Heart left ventricle (tissue), 16 donors: ENCODE measurements around the gene UBE2Q2. TPM values are rescaled to one million over a fixed set of nuclear protein-coding genes. Genes with fewer than 3 reads are reported as not detected.

Experiments used
- ATAC-seq, 4 donors: fragments of 200-7000 bp; cut with Tn5 transposase; one replicate each; pipeline ENCODE4 v1.9.1; 2020 to 2022; ENCODE audit warnings: moderate library complexity in 4 of 4, mild to moderate bottlenecking in 3 of 4, moderate number of reproducible peaks in 1 of 4
- DNase-seq, 5 donors: peaks; one replicate each; pipeline ENCODE4 v3.0.0-alpha.2; 2020
- H3K27ac ChIP-seq, 12 donors: fragments of 200-600 bp; sonication (generic) in 4 of 12; one replicate each; pipeline versions ENCODE4 v1.5.0 to v1.8.0; 2016 to 2022; ENCODE audit warnings: mild to moderate bottlenecking in 2 of 12
- H3K27me3 ChIP-seq, 9 donors: fragments of 200-600 bp; sonication (generic) in 2 of 9; one replicate each; pipeline versions ENCODE4 v1.5.1 to v1.8.0; 2016 to 2022; ENCODE audit warnings: mild to moderate bottlenecking in 3 of 9
- H3K36me3 ChIP-seq, 9 donors: fragments of 200-600 bp; sonication (generic) in 2 of 9; one replicate each; pipeline versions ENCODE4 v1.5.0 to v1.8.0; 2018 to 2022; ENCODE audit warnings: mild to moderate bottlenecking in 2 of 9
- H3K4me1 ChIP-seq, 12 donors: fragments of 200-600 bp; sonication (generic) in 4 of 12; one replicate each; pipeline versions ENCODE4 v1.5.0 to v1.8.0; 2016 to 2022; ENCODE audit warnings: mild to moderate bottlenecking in 3 of 12
- H3K4me3 ChIP-seq, 12 donors: fragments of 200-600 bp; sonication (generic) in 4 of 12; one replicate each; pipeline versions ENCODE4 v1.5.0 to v1.8.0; 2017 to 2022; ENCODE audit warnings: mild to moderate bottlenecking in 9 of 12, moderate library complexity in 4 of 12
- H3K9me3 ChIP-seq, 12 donors: fragments of 200-600 bp; sonication (generic) in 4 of 12; one replicate each; pipeline versions ENCODE4 v1.5.0 to v1.8.0; 2016 to 2022; ENCODE audit warnings: mild to moderate bottlenecking in 1 of 12
- POLR2A ChIP-seq, 2 donors: fragments of 450-650 bp; IDR thresholded peaks; one replicate each; pipeline ENCODE4 v1.6.1; 2017; ENCODE audit warnings: antibody characterized with exemption in 2 of 2, mild to moderate bottlenecking in 2 of 2, moderate library complexity in 2 of 2
- WGBS, 4 donors: extraction: QIAGEN DNeasy Blood & Tissue Kit in 2 of 4; methylation state at CpG; one replicate each; pipeline versions ENCODE4 v1.1.5 to v1.1.7; 2013 to 2018; 5-methylcytosine and 5-hydroxymethylcytosine counted together
- intact Hi-C, 10 donors: fragments of 100-400 bp; cut with DNase I; formaldehyde crosslinking; loops; one replicate each; pipeline versions ENCODE4 v1.11.1 to v1.14.2; 2022
- polyA plus RNA-seq, 2 donors: library from polyadenylated mRNA; stranded (reverse); fragments of 200-250 nt; gene quantifications; one replicate each; pipeline ENCODE4 v1.2.3, GENCODE V29; 2013
- total RNA-seq, 9 donors: library from RNA; depleted of rRNA in 2 of 9; stranded (reverse); fragments of >200 nt in 2 of 9; fragmentation: NEBNext Ultra II Directional in 3 of 9; extraction: Animal tissue kit (Norgen Biotek cat#: 25700) in 3 of 9; gene quantifications; one replicate each; pipeline versions ENCODE4 v1.1.0 to v1.2.4, GENCODE V29; 2016 to 2023
- TF ChIP-seq, protein P1 (sequence below), 12 donors: fragments of 200-600 bp; sonication (generic) in 4 of 12; IDR thresholded peaks; one replicate each; pipeline versions ENCODE4 v1.5.0 to v1.8.0; 2018 to 2022; ENCODE audit warnings: antibody characterized with exemption in 12 of 12, mild to moderate bottlenecking in 5 of 12
- donor health status: ischemic (EF 13 %, LVEDD 7.1; RV severe dilation, severe dysfunction).
- donor health status: healthy with polysubstance abuse.
- donor health status: DM: no; HTN: yes; CAD: no.
- donor health status: DM: no; HTN: no; CAD: no.
- donor health status: ischemic (EF 25% LVEDD 6.9; RV normal size, moderate dysfunction).
- donor health status: ischemic (EF 25% LVEDD 5.7; RV mildly dilated, moderate dysfunction).
- donor health status: healthy.
- donor health status: DM: yes; HTN: yes; CAD: no.
- donor health status: ischemic (EF 35%, LVEDD 5.7; RV mildly dilated, moderate dysfunction).
- donor health status: nonischemic (EF 11% LVEDD 7.7; RV severe dilation, severe dysfunction).
- donor health status: DM: yes; HTN: yes; CAD: no.
- donor health status: PGD.
- donor health status: ischemic (EF 29% LVEDD 5.4; RV normal size, mild dysfunction).
- donor health status: nonischemic (EF 23%, LVEDD 6.1; RV moderate dilation, normal function).

UBE2Q2 gene
- total and polyA plus RNA-seq, 11 donors, result 13.6 to 39.4 (median 28.4) TPM

DNA sequence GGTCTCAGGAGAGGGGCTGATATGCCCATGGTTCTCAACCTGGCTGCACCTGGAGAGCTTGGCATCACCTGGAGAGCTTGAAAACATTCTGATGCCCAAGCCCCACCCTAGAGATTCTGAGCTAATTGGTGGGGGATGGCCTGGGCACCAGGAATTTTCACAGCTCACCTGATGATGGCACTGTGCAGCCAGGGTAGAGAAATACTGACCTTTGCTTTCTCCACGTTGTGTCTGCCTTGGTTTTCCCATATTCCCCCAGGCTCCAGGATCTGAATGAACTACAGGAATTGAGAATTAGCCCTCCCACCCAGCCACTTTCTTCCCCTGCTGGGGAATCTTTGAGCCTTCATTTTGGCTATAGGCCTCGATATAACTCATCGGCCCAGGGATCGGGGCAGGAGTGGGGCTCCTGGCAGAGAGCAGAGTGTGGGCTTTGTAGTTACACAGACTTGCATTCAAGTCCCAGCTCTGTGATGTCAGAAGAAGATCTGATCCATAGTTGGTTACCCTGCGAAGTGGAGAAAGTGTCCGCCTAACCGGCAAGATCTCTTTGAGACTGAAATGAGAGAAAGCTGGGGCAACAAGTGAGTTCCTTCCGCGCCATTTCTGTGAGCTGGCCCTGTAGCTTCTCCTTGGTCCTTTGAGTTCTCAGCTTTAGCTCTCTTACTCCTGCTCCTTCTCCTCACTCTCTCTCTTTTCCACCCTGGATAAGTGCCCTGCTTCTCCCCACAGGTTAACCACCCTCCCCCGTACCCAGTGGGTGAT, 33.1 kb upstream of the UBE2Q2 start:
- WGBS, 4 donors, result 77 to 82% (median 79%) methylated on average over 10 of the region's 10 CpGs
- ATAC-seq (peak in 2 of 4 donors; percentile 61 to 65), DNase-seq (no peak)
- TF ChIP-seq, protein P1, sequence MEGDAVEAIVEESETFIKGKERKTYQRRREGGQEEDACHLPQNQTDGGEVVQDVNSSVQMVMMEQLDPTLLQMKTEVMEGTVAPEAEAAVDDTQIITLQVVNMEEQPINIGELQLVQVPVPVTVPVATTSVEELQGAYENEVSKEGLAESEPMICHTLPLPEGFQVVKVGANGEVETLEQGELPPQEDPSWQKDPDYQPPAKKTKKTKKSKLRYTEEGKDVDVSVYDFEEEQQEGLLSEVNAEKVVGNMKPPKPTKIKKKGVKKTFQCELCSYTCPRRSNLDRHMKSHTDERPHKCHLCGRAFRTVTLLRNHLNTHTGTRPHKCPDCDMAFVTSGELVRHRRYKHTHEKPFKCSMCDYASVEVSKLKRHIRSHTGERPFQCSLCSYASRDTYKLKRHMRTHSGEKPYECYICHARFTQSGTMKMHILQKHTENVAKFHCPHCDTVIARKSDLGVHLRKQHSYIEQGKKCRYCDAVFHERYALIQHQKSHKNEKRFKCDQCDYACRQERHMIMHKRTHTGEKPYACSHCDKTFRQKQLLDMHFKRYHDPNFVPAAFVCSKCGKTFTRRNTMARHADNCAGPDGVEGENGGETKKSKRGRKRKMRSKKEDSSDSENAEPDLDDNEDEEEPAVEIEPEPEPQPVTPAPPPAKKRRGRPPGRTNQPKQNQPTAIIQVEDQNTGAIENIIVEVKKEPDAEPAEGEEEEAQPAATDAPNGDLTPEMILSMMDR (IDR thresholded peaks at IDR 0.05), result peak in 10 of 12 donors; percentile 14 to 53 (median 32)
- no peak for TF ChIP-seq POLR2A (IDR thresholded peaks at IDR 0.05)
- H3K36me3 ChIP-seq, result no peaks in the 10 kb centered on the region
- H3K4me3 ChIP-seq, result no peak overlapping the region
- H3K27me3 ChIP-seq, result no peaks in the 10 kb centered on the region
- H3K27ac ChIP-seq, result no peak overlapping the region
- H3K4me1 ChIP-seq, result no peaks in the 10 kb centered on the region
- intact Hi-C loops, result loop anchor here (2.0 to 10.0 kb wide), 7 partner anchors 95 to 335 kb away; partner anchors contain the start of gene FBXO22 (in 2 of the 10)
- no peaks in the 10 kb centered on the region for H3K9me3 ChIP-seq

- no peaks in the 10 kb centered on the region for H3K9me3 ChIP-seq
- no peak overlapping the region for H3K4me3 ChIP-seq
- 90 to 99% (median 95%) methylated on average over 2 of the region's 2 CpGs for WGBS, 4 donors
- H3K4me1 ChIP-seq, result no peaks in the 10 kb centered on the region
- ATAC-seq (no peak), DNase-seq (no peak)
- intact Hi-C loops, result loop anchor here in 9 of 10 donors (2.0 to 10.0 kb wide), 6 partner anchors 94 to 334 kb away; partner anchors contain the start of gene FBXO22 (in 2 of the 9)
- no peaks in the 10 kb centered on the region for H3K36me3 ChIP-seq
- no peak overlapping the region for H3K27ac ChIP-seq
- no peak for TF ChIP-seq POLR2A (IDR thresholded peaks at IDR 0.05)
- TF ChIP-seq, protein P1 (IDR thresholded peaks at IDR 0.05), result no peak
- no peaks in the 10 kb centered on the region for H3K27me3 ChIP-seq
Measured at GRCh38 chr15:75810874-75811498, 32.3 kb upstream of the UBE2Q2 start.

GRCh38 chr15:75811626-75812025, 31.6 kb upstream of the UBE2Q2 start:
- WGBS, 4 donors, result 82 to 89% (median 86%) methylated on average over 3 of the region's 3 CpGs
- intact Hi-C loops, result loop anchor here in 9 of 10 donors (2.0 to 10.0 kb wide), 6 partner anchors 93 to 333 kb away; partner anchors contain the start of gene FBXO22 (in 2 of the 9)

More at GRCh38 chr15:75811626-75812025, 31.6 kb upstream of the UBE2Q2 start:
- TF ChIP-seq, protein P1 (IDR thresholded peaks at IDR 0.05), result no peak
- no peak for TF ChIP-seq POLR2A (IDR thresholded peaks at IDR 0.05)
- Histone ChIP-seq H3K4me3 (no peak overlapping the region), H3K36me3 (no peaks in the 10 kb centered on the region), H3K9me3 (no peaks in the 10 kb centered on the region), H3K27me3 (no peaks in the 10 kb centered on the region), H3K27ac (no peak overlapping the region), H3K4me1 (peaks cover 0 to 3% (median 0%) of the 10 kb centered on the region in 12 donors)
- DNase-seq (no peak), ATAC-seq (no peak)
